ENCODE data around the gene MXRA7.
A peak's percentile ranks its signal among the peaks of the same experiment; 100 is the strongest.
"Not testable (repeated sequence)": the region's sequence is repeated elsewhere in the genome, so short reads cannot be mapped to it uniquely, and the experiment has no call there.

MXRA7 gene

DNA sequence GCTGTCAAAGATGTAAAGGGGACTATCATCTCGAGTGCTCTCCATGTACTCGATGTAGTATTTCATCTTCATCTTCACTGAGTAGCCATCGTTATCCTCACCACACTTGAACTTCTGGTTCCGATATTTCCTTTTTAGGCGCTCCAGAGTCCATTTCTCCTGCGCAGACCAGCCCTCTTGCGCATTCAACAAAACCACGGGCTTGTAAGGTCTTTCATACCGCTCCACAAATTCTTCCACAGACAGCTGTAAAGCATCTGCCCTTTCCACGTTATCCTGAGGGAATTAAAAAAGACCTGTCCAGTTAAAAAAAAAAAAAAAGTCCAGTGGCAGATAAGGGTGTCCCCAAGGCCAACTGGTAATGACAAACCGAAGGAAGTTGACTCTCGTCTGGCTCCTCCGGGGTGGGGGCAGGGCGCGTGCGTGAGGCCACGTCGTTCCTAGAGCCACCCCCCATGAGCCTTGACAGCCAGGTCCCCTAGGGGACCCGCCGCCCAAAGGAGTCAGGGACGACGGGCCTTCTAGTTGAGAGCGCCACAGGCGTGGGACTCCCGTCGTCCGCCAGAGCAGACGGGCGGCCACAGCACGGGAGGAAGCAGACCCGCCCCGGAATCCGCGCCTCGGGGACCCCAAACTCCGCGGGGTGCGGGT, 14.9 kb upstream of the MXRA7 start:
- Histone ChIP-seq H3K4me3 (ENCODE audit: low read depth, low read length) (peak overlapping the region; percentile 97), H3K79me2 (ENCODE audit: control insufficient read depth, insufficient read depth, low read length, unreplicated experiment) (peaks cover 84% of the 10 kb centered on the region), H2AFZ (ENCODE audit: low read length, unreplicated experiment) (no peak overlapping the region), H3K4me1 (ENCODE audit: control insufficient read depth, insufficient read depth, low read length, unreplicated experiment) (peaks cover 19% of the 10 kb centered on the region), H3K27me3 (ENCODE audit: insufficient read depth, low read length) (no peaks in the 10 kb centered on the region), H3K36me3 (ENCODE audit: insufficient read depth, low read length) (peaks cover 35% of the 10 kb centered on the region), H3K27ac (ENCODE audit: low read depth, low read length) (peak overlapping the region; percentile 95)

- Histone ChIP-seq H3K27ac (ENCODE audit: low read depth, low read length) (no peak overlapping the region), H3K79me2 (ENCODE audit: control insufficient read depth, insufficient read depth, low read length, unreplicated experiment) (peaks cover 71% of the 10 kb centered on the region), H3K36me3 (ENCODE audit: insufficient read depth, low read length) (peaks cover 48% of the 10 kb centered on the region), H2AFZ (ENCODE audit: low read length, unreplicated experiment) (no peak overlapping the region), H3K27me3 (ENCODE audit: insufficient read depth, low read length) (no peaks in the 10 kb centered on the region), H3K4me1 (ENCODE audit: control insufficient read depth, insufficient read depth, low read length, unreplicated experiment) (peaks cover 14% of the 10 kb centered on the region), H3K4me3 (ENCODE audit: low read depth, low read length) (peak overlapping the region; percentile 97; the same call in 1 of the 2 replicates)
Observed at GRCh38 chr17:76723812-76724211, 13.0 kb upstream of the MXRA7 start.

GRCh38 chr17:76722977-76723376, 12.2 kb upstream of the MXRA7 start:
- not testable (repeated sequence) for H2AFZ ChIP-seq (ENCODE audit: low read length, unreplicated experiment); H3K27me3 ChIP-seq (ENCODE audit: insufficient read depth, low read length); H3K4me3 ChIP-seq (ENCODE audit: low read depth, low read length); H3K27ac ChIP-seq (ENCODE audit: low read depth, low read length)
- Histone ChIP-seq H3K79me2 (ENCODE audit: control insufficient read depth, insufficient read depth, low read length, unreplicated experiment) (peaks cover 65% of the 10 kb centered on the region), H3K4me1 (ENCODE audit: control insufficient read depth, insufficient read depth, low read length, unreplicated experiment) (peaks cover 14% of the 10 kb centered on the region), H3K36me3 (ENCODE audit: insufficient read depth, low read length) (peaks cover 51% of the 10 kb centered on the region)

- Histone ChIP-seq H3K79me2 (ENCODE audit: control insufficient read depth, insufficient read depth, low read length, unreplicated experiment) (peaks cover 58% of the 10 kb centered on the region), H3K27me3 (ENCODE audit: insufficient read depth, low read length) (no peaks in the 10 kb centered on the region), H3K36me3 (ENCODE audit: insufficient read depth, low read length) (peaks cover 52% of the 10 kb centered on the region), H3K4me1 (ENCODE audit: control insufficient read depth, insufficient read depth, low read length, unreplicated experiment) (peaks cover 16% of the 10 kb centered on the region), H3K27ac (ENCODE audit: low read depth, low read length) (no peak overlapping the region), H3K4me3 (ENCODE audit: low read depth, low read length) (no peak overlapping the region), H2AFZ (ENCODE audit: low read length, unreplicated experiment) (no peak overlapping the region)
Observed at GRCh38 chr17:76722279-76722678, 11.5 kb upstream of the MXRA7 start.

DNA sequence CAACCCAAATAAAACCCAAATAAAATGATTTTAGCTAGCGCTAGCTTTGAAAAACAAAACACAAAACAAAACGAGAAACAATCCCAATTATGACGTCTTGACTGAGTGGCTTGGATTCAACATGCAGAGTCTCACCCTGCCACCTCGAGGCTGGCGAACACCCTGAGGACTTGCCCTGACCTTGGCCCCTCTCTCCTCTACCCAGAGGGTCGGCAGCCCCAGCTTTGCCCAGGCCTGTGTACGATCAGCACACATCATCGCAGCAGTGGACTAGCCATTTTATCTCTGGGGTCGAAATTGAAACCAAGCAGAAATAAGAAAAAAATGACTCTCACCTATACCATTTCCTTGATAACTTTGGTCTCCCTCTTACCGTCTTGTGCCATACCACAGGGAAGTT, 10.7 kb upstream of the MXRA7 start:
- no peak overlapping the region for H3K4me3 ChIP-seq (ENCODE audit: low read depth, low read length)
- H3K27me3 ChIP-seq (ENCODE audit: insufficient read depth, low read length), result no peaks in the 10 kb centered on the region
- no peak overlapping the region for H2AFZ ChIP-seq (ENCODE audit: low read length, unreplicated experiment)
- peaks cover 23% of the 10 kb centered on the region for H3K4me1 ChIP-seq (ENCODE audit: control insufficient read depth, insufficient read depth, low read length, unreplicated experiment)
- H3K36me3 ChIP-seq (ENCODE audit: insufficient read depth, low read length), result peaks cover 54% of the 10 kb centered on the region
- no peak overlapping the region for H3K27ac ChIP-seq (ENCODE audit: low read depth, low read length)
- peaks cover 52% of the 10 kb centered on the region for H3K79me2 ChIP-seq (ENCODE audit: control insufficient read depth, insufficient read depth, low read length, unreplicated experiment)

DNA sequence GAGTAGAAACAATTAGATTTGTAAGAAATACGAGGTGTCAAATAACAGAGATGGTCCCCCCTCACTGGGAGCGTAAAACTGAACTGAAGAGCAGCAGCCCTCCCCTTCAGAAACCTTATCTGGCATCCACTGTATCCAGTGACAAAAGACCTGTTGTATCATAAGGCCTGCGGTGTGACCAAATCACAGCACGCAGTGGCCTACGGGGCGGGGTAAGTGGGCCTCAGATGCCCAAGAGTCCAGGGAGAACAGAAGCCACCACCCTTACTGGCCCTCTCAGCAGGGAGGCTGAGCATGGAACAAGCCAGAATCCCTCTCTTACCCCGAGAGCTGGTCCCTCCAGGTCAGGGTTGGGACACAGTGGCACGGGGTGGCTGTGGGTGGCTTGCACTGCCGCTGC, 10.2 kb upstream of the MXRA7 start:
- no peak overlapping the region for H2AFZ ChIP-seq (ENCODE audit: low read length, unreplicated experiment)
- H3K4me1 ChIP-seq (ENCODE audit: control insufficient read depth, insufficient read depth, low read length, unreplicated experiment), result peaks cover 25% of the 10 kb centered on the region
- no peaks in the 10 kb centered on the region for H3K27me3 ChIP-seq (ENCODE audit: insufficient read depth, low read length)
- H3K36me3 ChIP-seq (ENCODE audit: insufficient read depth, low read length), result peaks cover 54% of the 10 kb centered on the region
- peaks cover 49% of the 10 kb centered on the region for H3K79me2 ChIP-seq (ENCODE audit: control insufficient read depth, insufficient read depth, low read length, unreplicated experiment)
- H3K27ac ChIP-seq (ENCODE audit: low read depth, low read length), result no peak overlapping the region
- no peak overlapping the region for H3K4me3 ChIP-seq (ENCODE audit: low read depth, low read length)

- Histone ChIP-seq H3K79me2 (ENCODE audit: control insufficient read depth, insufficient read depth, low read length, unreplicated experiment) (peaks cover 46% of the 10 kb centered on the region), H3K27me3 (ENCODE audit: insufficient read depth, low read length) (no peaks in the 10 kb centered on the region), H3K36me3 (ENCODE audit: insufficient read depth, low read length) (peaks cover 52% of the 10 kb centered on the region), H3K4me1 (ENCODE audit: control insufficient read depth, insufficient read depth, low read length, unreplicated experiment) (peaks cover 32% of the 10 kb centered on the region), H3K4me3 (ENCODE audit: low read depth, low read length) (no peak overlapping the region), H2AFZ (ENCODE audit: low read length, unreplicated experiment) (no peak overlapping the region), H3K27ac (ENCODE audit: low read depth, low read length) (no peak overlapping the region)
Observed at GRCh38 chr17:76720211-76720610, 9.4 kb upstream of the MXRA7 start.

DNA sequence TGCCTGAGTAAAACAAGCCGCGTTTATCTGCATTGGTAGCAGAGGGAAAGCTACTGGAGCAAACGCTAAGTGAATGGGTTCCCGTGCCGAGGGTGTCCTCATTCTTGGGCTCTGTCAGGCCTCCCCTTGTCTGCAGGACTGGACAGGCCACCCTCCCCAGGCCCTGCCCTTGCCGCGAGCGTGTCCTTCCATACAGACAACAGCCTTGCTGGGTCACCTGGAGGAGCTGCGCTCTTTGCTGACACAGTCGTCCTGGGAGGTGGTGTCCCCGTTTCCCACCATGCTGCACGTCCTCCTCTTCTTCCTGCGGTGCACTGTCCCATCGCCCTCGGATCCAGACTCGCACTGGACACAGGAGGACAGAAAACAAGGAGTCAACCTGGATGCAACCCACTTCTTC, 7.8 kb upstream of the MXRA7 start:
- Histone ChIP-seq H3K27me3 (ENCODE audit: insufficient read depth, low read length) (no peaks in the 10 kb centered on the region), H3K79me2 (ENCODE audit: control insufficient read depth, insufficient read depth, low read length, unreplicated experiment) (peaks cover 42% of the 10 kb centered on the region), H3K4me3 (ENCODE audit: low read depth, low read length) (no peak overlapping the region), H3K36me3 (ENCODE audit: insufficient read depth, low read length) (peaks cover 37% of the 10 kb centered on the region), H2AFZ (ENCODE audit: low read length, unreplicated experiment) (no peak overlapping the region), H3K27ac (ENCODE audit: low read depth, low read length) (peak overlapping the region; percentile 23; the same call in 1 of the 2 replicates), H3K4me1 (ENCODE audit: control insufficient read depth, insufficient read depth, low read length, unreplicated experiment) (peaks cover 22% of the 10 kb centered on the region)

DNA sequence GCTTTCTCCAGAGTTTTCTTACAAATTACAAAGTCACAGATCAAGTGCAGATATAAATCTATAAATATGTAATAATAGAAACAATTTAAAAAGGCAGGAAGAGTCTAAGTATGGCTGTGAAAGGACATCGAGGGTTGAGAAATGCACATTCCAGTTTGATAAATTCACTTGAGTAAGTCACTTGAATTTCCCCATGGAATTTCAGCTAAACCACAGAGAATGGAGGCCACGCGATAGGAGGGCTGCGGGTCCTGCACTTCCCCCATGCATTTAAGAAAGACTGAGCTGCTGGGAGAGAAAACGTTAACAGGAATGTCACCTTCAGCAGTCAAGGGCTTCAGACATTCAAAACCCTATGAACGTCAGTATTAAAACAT, 6.1 kb upstream of the MXRA7 start:
- H3K4me1 ChIP-seq (ENCODE audit: control insufficient read depth, insufficient read depth, low read length, unreplicated experiment), result peaks cover 24% of the 10 kb centered on the region
- peaks cover 36% of the 10 kb centered on the region for H3K79me2 ChIP-seq (ENCODE audit: control insufficient read depth, insufficient read depth, low read length, unreplicated experiment)
- H3K27ac ChIP-seq (ENCODE audit: low read depth, low read length), result peak overlapping the region; percentile 98
- peak overlapping the region; percentile 54 for H3K4me3 ChIP-seq (ENCODE audit: low read depth, low read length)
- H3K36me3 ChIP-seq (ENCODE audit: insufficient read depth, low read length), result peaks cover 32% of the 10 kb centered on the region
- no peaks in the 10 kb centered on the region for H3K27me3 ChIP-seq (ENCODE audit: insufficient read depth, low read length)
- no peak overlapping the region for H2AFZ ChIP-seq (ENCODE audit: low read length, unreplicated experiment)

- H2AFZ ChIP-seq (ENCODE audit: low read length, unreplicated experiment), result no peak overlapping the region
- H3K27me3 ChIP-seq (ENCODE audit: insufficient read depth, low read length), result no peaks in the 10 kb centered on the region
- peaks cover 27% of the 10 kb centered on the region for H3K36me3 ChIP-seq (ENCODE audit: insufficient read depth, low read length)
- peaks cover 31% of the 10 kb centered on the region for H3K79me2 ChIP-seq (ENCODE audit: control insufficient read depth, insufficient read depth, low read length, unreplicated experiment)
- H3K27ac ChIP-seq (ENCODE audit: low read depth, low read length), result peak overlapping the region; percentile 98
- peaks cover 29% of the 10 kb centered on the region for H3K4me1 ChIP-seq (ENCODE audit: control insufficient read depth, insufficient read depth, low read length, unreplicated experiment)
- peak overlapping the region; percentile 54 for H3K4me3 ChIP-seq (ENCODE audit: low read depth, low read length)
Observed at GRCh38 chr17:76716146-76716838, 5.5 kb upstream of the MXRA7 start.

DNA sequence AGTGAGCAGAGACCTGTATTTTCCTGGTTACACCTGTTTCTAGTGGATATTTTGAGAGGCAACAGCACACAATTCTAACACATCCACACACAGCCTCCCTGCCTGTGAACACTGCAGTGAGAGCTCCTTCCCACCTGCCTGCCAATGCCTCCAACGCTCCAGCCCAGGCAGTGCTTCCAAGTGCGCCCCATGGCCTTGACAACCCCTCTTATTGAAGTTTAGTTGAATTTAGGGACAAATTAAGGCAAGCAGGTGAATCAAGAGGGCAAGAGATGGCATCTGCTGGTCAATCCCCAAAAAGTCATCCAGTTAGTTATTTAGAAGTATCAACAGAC, 4.7 kb upstream of the MXRA7 start:
- H3K4me3 ChIP-seq (ENCODE audit: low read depth, low read length), result no peak overlapping the region

More for the DNA sequence above, 4.7 kb upstream of the MXRA7 start:
- H3K27me3 ChIP-seq (ENCODE audit: insufficient read depth, low read length), result no peaks in the 10 kb centered on the region
- peaks cover 20% of the 10 kb centered on the region for H3K36me3 ChIP-seq (ENCODE audit: insufficient read depth, low read length)
- peaks cover 32% of the 10 kb centered on the region for H3K4me1 ChIP-seq (ENCODE audit: control insufficient read depth, insufficient read depth, low read length, unreplicated experiment)
- H3K27ac ChIP-seq (ENCODE audit: low read depth, low read length), result peak overlapping the region; percentile 98
- peaks cover 30% of the 10 kb centered on the region for H3K79me2 ChIP-seq (ENCODE audit: control insufficient read depth, insufficient read depth, low read length, unreplicated experiment)
- H2AFZ ChIP-seq (ENCODE audit: low read length, unreplicated experiment), result no peak overlapping the region
